HepG2 (cell line): ENCODE data around the gene C1orf226. TPM values are rescaled to one million over a fixed set of nuclear protein-coding genes. Genes with fewer than 3 reads are reported as not detected.

Experiments used
- microRNA counts: library from miRNA; unstranded; fragments of <30 nt; microRNA quantifications from one replicate; lab custom pipeline; 2015
- microRNA-seq: library from miRNA; unstranded; fragments of <30 nt; microRNA quantifications from one replicate; pipeline ENCODE4, GENCODE V29; 2020
- polyA plus RNA-seq, 8 experiments: library from polyadenylated mRNA; depleted of rRNA in 3 of 8; stranded (reverse) in 7 of 8; unstranded in 1 of 8; fragments of >200 nt; fragmentation: Illumina TruSeq in 4 of 8; extraction: Trizol in 4 of 8; gene quantifications; 2 replicates each; pipeline versions ENCODE4 v1.2.1 to v1.2.3, GENCODE V29; 2011 to 2016; ENCODE audit warnings: low read depth in 4 of 8, missing spikeins in 1 of 8, mixed read lengths in 1 of 8; ENCODE audit not compliant: insufficient read depth in 1 of 8
- small RNA-seq, 3 experiments: library from RNA; depleted of rRNA; stranded (forward); fragments of <200 nt; gene quantifications; one replicate each; pipeline ENCODE3, GENCODE V24; 2012; ENCODE audit warnings: low read depth in 2 of 3, low replicate concordance in 1 of 3; ENCODE audit not compliant: insufficient read length in 3 of 3, insufficient read depth in 2 of 3
- total RNA-seq, 5 experiments: library from RNA; depleted of rRNA; stranded (reverse); fragments of >200 nt; fragmentation: Illumina TruSeq; extraction: Trizol; gene quantifications; 2 replicates each; pipeline ENCODE4 v1.2.3, GENCODE V29; 2016; ENCODE audit warnings: low read depth in 1 of 5

C1orf226 gene
- total and polyA plus RNA-seq, 2 of the 13 experiments (the other 11 are each of a cell fraction or from before 2014, with no cell fraction given), result 4.7 to 4.9 TPM

MicroRNA genes within 50 kb of the gene (microRNA counts, 767-probe panel; counts per million panel counts)
- microRNA hsa-miR-556-3p (lab: Ali Mortazavi, UCI) (not detected), microRNA hsa-miR-556-5p (lab: Ali Mortazavi, UCI) (not detected)

Small RNAs within 50 kb of the gene (microRNA-seq; reads per million reads assigned to microRNA genes)
- 180 reads per million, percentile 79 among the genes with 10 or more reads in this experiment for gene MIR556

Small RNAs within 50 kb of the gene (small RNA-seq; reads per million reads assigned to genes)
- gene MIR556, result 0.31 to 176 (median 166) reads per million in 3 experiments
- gene RNA5SP61, result 0 reads per million in 3 experiments

Other genes with a start within 250 kb of the C1orf226 start
- not detected in 2 replicates for gene SPATA46, start 4.9 kb upstream of the C1orf226 start, total RNA-seq (2016; rRNA removed; fragmentation: Illumina TruSeq; extraction: Trizol)
- not detected in 2 replicates for gene SPATA46, start 4.9 kb upstream of the C1orf226 start, polyA plus RNA-seq (2011; rRNA removed)
- gene SH2D1B, start 30.4 kb downstream of the C1orf226 start, total RNA-seq (2016; rRNA removed; fragmentation: Illumina TruSeq; extraction: Trizol), result not detected in 2 replicates
- gene SH2D1B, start 30.4 kb downstream of the C1orf226 start, polyA plus RNA-seq (2011; rRNA removed), result not detected in 2 replicates
- gene UHMK1, start 116.1 kb downstream of the C1orf226 start, total RNA-seq (2016; rRNA removed; fragmentation: Illumina TruSeq; extraction: Trizol), result 20.0 and 27.9 TPM in 2 replicates
- gene UHMK1, start 116.1 kb downstream of the C1orf226 start, polyA plus RNA-seq (2011; rRNA removed), result 10.4 and 12.9 TPM in 2 replicates
- gene UAP1, start 180.0 kb downstream of the C1orf226 start, total RNA-seq (2016; rRNA removed; fragmentation: Illumina TruSeq; extraction: Trizol), result 117 and 162 TPM in 2 replicates
- 37.9 and 48.4 TPM in 2 replicates for gene UAP1, start 180.0 kb downstream of the C1orf226 start, polyA plus RNA-seq (2011; rRNA removed)